Measurements from ENCODE around the gene HPS5. TPM values are rescaled to one million over a fixed set of nuclear protein-coding genes. Genes with fewer than 3 reads are reported as not detected.

Gene HPS5
- total RNA-seq: 100 to 1,000 TPM; 109 to 132 TPM

DNA sequence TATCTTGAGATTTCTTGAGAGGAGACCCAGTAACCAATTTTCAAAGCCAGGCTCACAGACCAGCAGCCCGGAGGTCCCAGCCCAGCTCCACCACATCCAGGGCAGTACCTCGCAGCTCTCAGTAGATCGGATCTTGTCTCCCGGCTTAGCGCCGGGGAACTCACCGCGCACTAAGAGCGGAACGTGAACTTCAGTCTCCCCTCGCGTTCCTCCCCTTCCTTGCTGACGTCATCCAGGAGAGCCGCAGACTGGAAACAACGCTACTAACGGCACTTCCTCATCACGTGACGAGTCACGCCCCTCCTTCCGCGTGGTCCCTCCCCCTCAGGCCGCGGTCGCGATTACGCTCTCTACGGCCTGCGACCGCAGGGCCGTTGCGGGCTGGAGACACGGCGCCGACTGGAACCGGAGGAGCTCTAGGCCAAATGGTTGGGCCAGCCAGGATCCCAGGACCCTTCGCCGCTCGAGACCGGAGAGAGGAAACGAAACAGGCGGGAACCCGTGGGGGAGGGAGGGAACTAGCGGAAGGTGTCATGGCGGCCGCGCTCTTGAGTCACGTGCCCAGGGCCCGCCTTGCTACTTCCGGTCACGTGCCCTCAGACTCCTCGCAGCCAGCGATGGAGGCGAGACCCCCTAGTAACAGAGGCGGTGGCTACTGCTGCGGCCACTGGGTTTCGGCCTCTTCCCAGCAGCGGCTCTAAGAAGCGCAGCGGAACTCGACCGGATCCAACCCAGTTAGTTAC, at the start of gene HPS5, which contains the start of gene GTF2H1:
Gene HPS5, minus strand, starts transcription at position 172 of the 743 bp plus-strand sequence. CDS start 4,282 bp downstream, outside the sequence.
Gene GTF2H1, plus strand, starts transcription at position 599 of the 743 bp plus-strand sequence. CDS start 10,508 bp downstream, outside the sequence.

DNA sequence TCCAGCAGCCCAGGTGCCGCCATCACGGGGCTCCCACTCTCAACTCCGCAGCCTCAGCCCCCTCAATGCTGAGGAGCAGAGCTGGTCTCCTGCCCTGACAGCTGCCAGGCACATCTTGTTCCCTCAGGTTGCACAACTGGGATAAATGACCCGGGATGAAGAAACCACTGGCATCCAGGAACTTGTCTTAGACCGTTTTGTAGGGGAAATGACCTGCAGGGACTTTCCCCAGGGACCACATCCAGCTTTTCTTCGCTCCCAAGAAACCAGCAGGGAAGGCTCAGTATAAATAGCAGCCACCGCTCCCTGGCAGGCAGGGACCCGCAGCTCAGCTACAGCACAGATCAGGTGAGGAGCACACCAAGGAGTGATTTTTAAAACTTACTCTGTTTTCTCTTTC, 56.0 kb downstream of the HPS5 start, which contains the start of gene SAA1:
Gene SAA1, plus strand, starts transcription at position 316 of the 400 bp plus-strand sequence. CDS start 624 bp downstream, outside the sequence.

GRCh38 chr11:18248561-18248960, 73.4 kb downstream of the HPS5 start, which contains the start of gene SAA2:
TSS of gene SAA2 (minus strand) at chr11:18248668. CDS start at chr11:18248011, 657 bp downstream.

GRCh38 chr11:18236664-18237356, 85.1 kb downstream of the HPS5 start, which contains the start of gene SAA4:
TSS of gene SAA4 (minus strand) at chr11:18236802. CDS start at chr11:18235926, 876 bp downstream.

Small RNA genes within 50 kb of the gene (small RNA-seq; reads per million reads assigned to genes)
- gene RNA5SP333 (0 reads per million in 2 donors), gene RNA5SP334 (0 reads per million in 2 donors)

Other genes with a start within 250 kb of the HPS5 start
- 10 to 100 TPM; 21.7 to 45.3 TPM for gene SAAL1, start 216.1 kb downstream of the HPS5 start, total RNA-seq
- gene MRGPRX3, start 189.6 kb downstream of the HPS5 start, total RNA-seq: under 1 TPM in 1 of 2 donors, not detected in 1; 0.34 TPM
- gene MRGPRX4, start 149.3 kb downstream of the HPS5 start, total RNA-seq: not detected
- not detected for gene SAA4, start 85.3 kb downstream of the HPS5 start, total RNA-seq
- not detected for gene SAA2, start 73.5 kb downstream of the HPS5 start, total RNA-seq
- not detected for gene SAA1, start 55.9 kb downstream of the HPS5 start, total RNA-seq
- gene GTF2H1, start 427 bp upstream of the HPS5 start, total RNA-seq: 100 to 1,000 TPM; 108 to 113 TPM
- 100 to 1,000 TPM; 641 to 919 TPM for gene LDHA, start 72.4 kb upstream of the HPS5 start, total RNA-seq
- under 1 TPM; 0.33 to 0.34 TPM for gene LDHC, start 90.2 kb upstream of the HPS5 start, total RNA-seq
- gene LDHAL6A, start 133.7 kb upstream of the HPS5 start, total RNA-seq: not detected
- gene TSG101, start 204.8 kb upstream of the HPS5 start, total RNA-seq: 10 to 100 TPM; 57.5 to 70.6 TPM

Measured in melanocyte of skin (primary cell).